T47D (cell line): ENCODE data around the gene GALM.

Experiments
- DNase-seq, 2 experiments: peaks; one replicate each; pipeline versions ENCODE4 v3.0.0 to v3.0.0-alpha.2; 2011 to 2012; ENCODE audit warnings: low read depth in 1 of 2, low spot score in 1 of 2
- JUND ChIP-seq: IDR thresholded peaks from 2 replicates; pipeline ENCODE4 v1.6.1; 2012; ENCODE audit warnings: low read depth
- in situ Hi-C: cut with HindIII; loops from 2 replicates; pipeline ENCODE4 v1.10.0; 2016; ENCODE audit warnings: low sequenced_read_pairs, low pct_unique_long_range_greater_than_20kb

GALM gene

DNA sequence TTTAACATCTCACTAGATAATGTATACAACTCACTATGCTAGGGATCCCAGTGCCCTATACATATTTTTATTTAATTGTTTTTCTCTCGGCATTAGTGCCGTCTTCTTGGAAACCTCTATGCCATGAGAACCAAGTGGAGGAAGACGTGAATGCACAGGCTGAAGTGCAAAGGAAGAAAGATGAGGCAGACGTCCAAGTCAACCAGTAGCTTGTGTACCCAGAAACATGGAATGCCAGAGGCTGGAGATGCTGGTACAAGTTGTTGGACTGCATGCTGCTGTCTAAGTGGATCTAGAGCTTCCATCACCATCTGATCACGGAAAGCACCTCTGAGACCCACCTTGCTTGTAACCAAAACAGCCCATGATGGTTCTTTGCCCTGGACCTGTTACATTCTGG is 99.6 kb downstream of the GALM start:
- DNase-seq, result no peak
- no peak for TF ChIP-seq JUND
- in situ Hi-C loops, result no loop called here

DNA sequence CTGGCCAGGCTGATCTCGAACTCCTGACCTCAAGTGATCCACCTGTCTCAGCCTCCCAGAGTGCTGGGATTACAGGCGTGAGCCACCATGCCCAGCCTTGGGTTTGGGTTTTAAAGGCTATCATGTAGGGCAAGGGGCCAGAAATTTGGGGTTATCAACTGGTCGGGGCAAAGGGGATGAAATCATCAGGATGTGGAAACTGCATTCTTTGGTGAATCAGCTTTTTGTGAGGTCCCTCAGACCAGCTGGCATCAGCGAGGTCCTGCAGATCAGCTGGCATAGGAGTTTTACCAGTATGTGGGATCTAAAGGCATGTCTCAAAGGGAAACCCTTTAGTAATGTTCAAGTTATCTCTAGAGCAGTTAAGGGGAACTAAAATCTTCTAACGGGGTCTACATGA is 105.7 kb downstream of the GALM start:
- TF ChIP-seq JUND, result no peak
- DNase-seq, result no peak
- in situ Hi-C loops, result no loop called here

DNA sequence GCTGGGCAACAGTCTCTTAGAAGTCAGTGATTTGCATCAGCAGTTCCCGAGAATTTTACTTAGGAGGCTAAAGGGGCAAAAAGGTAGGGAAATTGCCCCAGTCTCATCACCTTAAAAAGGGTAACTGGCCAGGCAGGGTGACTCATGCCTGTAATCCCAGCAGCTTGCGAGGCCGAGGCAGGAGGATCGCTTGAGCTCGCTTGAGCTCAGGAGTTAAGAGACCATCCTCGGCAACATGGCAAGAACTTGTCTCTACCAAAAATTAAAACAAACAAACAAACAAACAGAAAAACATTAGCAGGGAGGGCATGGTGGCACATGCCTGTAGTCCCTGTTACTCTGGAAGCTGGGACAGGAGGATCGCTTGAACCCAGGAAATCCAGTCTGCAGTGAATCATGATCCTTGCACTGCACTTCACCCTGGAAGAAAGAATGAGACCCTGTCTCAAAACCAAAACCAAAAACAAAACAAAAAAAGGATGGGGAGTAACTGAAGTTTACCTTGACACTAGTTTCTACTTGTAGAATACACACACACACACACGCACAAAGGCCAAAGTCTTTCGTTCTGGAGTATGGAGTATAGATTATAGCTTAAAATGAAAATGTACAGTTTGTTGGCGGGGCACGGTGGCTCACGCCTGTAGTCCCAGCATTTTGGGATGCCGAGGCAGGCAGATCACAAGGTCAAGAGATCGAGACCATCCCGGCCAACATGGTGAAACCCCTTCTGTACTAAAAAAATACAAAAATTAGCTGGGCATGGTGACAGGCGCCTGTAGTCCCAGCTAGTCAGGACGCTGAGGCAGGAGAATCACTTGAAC is 109.4 kb downstream of the GALM start:
- no peak for DNase-seq
- in situ Hi-C loops, result no loop called here
- TF ChIP-seq JUND, result no peak

DNA sequence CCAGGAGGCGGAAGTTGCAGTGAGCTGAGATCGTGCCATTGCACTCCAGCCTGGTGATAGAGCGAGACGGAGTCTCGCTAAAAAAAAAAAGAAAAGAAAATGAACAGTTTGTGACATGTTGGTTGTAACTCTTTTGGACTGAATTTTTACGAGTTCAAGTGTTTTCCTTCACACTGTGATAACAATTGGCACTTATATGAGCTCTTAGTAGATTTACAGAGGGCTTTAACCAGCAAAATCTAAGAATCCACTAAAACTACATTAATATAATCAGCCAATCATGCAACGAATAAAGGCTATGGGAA is 110.0 kb downstream of the GALM start:
- no peak for DNase-seq
- in situ Hi-C loops, result no loop called here
- TF ChIP-seq JUND, result no peak

DNA sequence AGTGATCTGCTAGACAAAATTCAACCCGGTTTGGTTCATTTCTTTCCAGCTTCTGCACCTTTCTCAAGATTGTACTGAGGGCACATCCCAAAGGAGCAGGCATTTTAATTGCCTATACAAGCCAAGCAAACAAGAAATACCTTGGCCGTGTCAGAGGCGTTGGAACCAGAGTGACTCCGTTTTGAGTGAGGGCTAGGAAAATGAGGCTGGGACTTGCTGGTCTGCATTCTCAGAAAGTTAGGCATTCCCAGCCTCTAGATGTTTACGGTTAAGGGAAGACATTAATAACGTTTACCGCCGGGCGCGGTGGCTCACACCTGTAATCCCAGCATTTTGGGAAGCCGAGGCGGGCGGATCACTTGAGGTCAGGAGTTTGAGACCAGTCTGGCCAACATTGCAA is 110.6 kb downstream of the GALM start:
- in situ Hi-C loops, result no loop called here
- no peak for TF ChIP-seq JUND

DNA sequence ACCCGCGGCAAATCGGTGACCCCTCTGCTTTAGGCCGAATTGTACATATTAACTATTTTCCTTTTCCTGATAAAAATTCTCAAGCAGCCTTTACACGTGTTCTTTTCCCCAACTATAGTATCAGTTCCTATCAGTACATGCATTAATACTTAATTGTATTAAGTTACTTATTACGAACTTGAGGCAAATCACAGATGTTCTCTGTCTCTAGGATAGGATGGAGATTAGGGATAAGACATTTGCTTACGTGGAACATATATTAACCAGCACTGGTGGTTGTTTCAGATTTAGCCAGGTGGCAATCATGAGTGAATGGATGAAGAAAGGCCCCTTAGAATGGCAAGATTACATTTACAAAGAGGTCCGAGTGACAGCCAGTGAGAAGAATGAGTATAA is 112.8 kb downstream of the GALM start:
- TF ChIP-seq JUND, result no peak
- in situ Hi-C loops, result no loop called here
- DNase-seq, result no peak

More for the DNA sequence above, 110.6 kb downstream of the GALM start:
- DNase-seq, result no peak

DNA sequence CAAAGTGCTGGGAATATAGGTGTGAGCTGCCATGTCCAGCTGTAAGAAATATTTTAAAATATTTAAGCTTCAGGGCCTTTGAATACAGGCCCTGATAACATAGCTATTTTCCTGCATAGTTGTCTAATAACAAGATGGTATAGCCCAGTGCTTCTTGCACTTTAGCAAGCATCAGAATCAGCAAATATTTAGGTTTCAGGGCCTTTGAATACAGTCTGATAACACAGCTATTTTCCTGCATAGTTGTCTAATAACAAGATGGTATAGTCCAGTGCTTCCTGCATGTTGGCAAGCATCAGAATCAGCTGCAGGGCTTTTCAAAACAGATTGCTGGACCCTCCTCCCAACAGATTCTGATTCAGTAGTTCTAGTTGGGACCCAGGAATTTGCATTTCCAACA is 117.7 kb downstream of the GALM start:
- no peak for TF ChIP-seq JUND
- DNase-seq, result no peak
- in situ Hi-C loops, result no loop called here
